GM12801 (cell line): ENCODE measurements around the gene MEGF8.

ENCODE experiments used
- TF ChIP-seq, protein P1 (sequence below): IDR thresholded peaks from one replicate; pipeline ENCODE4 v1.5.1; 2011; ENCODE audit warnings: control low read depth; ENCODE audit not compliant: insufficient read length; ENCODE audit errors: extremely low read depth

MEGF8 gene

DNA sequence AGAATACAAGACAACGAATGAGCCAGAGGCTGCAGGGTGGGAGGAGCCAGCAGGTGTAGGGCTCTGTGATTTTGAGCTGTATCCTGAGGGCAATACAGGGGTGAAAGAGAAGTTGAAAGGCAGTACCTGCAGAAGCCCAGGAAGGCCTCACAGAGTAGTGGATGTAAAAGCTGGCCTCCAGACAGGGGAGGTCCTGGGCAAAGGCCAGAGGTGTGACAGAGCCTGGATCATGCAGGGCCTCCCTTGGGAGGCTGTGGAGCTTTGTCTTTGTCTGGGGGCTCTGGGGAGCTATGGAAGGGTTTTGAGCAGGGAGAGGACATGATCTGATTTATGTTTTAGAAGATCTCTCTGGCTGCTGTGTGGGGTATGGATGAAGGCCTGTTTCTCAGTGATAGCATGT lies 2.7 kb downstream of the MEGF8 start:
- TF ChIP-seq, protein P1, sequence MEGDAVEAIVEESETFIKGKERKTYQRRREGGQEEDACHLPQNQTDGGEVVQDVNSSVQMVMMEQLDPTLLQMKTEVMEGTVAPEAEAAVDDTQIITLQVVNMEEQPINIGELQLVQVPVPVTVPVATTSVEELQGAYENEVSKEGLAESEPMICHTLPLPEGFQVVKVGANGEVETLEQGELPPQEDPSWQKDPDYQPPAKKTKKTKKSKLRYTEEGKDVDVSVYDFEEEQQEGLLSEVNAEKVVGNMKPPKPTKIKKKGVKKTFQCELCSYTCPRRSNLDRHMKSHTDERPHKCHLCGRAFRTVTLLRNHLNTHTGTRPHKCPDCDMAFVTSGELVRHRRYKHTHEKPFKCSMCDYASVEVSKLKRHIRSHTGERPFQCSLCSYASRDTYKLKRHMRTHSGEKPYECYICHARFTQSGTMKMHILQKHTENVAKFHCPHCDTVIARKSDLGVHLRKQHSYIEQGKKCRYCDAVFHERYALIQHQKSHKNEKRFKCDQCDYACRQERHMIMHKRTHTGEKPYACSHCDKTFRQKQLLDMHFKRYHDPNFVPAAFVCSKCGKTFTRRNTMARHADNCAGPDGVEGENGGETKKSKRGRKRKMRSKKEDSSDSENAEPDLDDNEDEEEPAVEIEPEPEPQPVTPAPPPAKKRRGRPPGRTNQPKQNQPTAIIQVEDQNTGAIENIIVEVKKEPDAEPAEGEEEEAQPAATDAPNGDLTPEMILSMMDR = no peak

DNA sequence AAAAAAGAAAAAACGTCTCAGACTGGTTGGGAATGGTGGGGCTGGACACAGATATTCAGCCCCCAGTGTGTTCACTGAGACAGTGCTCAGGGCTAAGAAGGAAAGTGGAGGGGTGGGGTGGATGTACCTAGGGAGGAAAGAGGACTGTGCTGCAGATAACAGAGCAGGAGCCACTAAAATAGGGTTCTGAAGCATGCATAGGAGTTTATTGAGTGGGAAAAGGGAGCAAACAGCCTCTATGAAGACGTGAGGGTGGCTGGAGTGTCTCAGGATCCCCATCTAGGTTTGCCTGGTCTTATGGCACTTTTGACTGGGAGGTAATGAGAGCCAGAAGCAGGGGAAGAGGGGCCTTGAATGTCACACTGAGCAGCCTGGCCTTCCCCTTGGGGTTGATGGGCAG lies 3.4 kb downstream of the MEGF8 start:
- TF ChIP-seq, protein P1 = no peak

DNA sequence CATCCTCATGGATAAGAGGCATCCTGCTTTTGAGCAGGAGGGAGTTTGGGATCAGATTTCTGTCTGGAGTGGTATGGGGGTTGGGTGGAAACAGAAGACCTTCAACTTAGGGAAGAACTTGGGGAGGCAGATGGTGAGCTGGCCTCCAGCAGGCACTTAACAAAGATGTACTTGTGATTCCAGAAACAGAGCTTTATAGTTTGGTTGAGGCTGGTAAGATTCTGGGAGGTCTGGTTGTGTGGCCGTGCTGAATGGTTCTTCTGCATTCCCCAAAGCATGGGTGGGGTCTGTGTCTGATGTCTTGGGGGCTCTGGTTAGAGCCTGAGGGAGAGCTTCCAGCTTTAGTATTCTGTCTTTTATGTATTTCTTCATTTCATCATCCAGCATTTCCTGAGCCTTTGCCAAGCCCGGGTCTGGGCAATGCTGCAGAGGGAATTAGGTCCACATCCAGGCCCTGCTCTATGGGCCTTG lies 4.8 kb downstream of the MEGF8 start:
- TF ChIP-seq, protein P1 = no peak

DNA sequence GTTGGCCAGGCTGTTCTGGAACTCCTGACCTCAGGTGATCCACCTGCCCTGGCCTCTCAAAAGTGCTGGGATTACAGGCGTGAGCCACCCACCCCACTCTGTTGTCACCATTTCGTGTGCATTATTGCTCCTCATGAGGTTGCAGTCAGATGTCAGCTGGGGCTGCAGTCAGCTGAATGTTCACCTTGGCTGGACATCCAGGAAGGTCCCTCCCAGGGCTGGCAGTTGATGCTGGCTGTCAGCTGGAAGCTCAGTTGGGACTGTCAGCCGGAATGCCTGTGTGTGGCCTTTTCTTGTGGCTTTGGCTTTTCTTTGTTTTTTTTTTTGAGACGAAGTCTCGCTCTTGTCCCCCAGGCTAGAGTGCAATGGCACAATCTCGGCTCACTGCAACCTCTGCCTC lies 6.6 kb downstream of the MEGF8 start:
- TF ChIP-seq, protein P1 = no peak

DNA sequence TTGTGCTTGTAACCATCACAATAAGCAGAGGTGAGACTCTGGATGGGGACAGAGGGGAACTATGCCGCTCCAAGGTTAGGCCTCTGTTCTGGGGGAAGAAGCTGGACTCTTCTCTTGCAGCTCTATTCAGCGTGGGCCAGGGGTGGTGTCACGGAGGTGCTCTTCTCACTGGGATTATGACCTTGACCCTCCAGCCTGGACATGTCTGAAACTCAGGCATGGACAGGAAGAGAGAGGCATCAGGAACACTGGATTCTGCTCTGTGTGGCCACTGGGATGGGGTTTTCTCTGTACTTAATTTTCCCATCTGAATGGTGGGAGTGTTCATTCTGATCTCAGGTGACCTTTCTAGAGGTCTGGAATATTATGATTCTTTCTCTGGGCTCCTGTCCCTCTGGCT lies 7.6 kb downstream of the MEGF8 start:
- TF ChIP-seq, protein P1 = no peak

DNA sequence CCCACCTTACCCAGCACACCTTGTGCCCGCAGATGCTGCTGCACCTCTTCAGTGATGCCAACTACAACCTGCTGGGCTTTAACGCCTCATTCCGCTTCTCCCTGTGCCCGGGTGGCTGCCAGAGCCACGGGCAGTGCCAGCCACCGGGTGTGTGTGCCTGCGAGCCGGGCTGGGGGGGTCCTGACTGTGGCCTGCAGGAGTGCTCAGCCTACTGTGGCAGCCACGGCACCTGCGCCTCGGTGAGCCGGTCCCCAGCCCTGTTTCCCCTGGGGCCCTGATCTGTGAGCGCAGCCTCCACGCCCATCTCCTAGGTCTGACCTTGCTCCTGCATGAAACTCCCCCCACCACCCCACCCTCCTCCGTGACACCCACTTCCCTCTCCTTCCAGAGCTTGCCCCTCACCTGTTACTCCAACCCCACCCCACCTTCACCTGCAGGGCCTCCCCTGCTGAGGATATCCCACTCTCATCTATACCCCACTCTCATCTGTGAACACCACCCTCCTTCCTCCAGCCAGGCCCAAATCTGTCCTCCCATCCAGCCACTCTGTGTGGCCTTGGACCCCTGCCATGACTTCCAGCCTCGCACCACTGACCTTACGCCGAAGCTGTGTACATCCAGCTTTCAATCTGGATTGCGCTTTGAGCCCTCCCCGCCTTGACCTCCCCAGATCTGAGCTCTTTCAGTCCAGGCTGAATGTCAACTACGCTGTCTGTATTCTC lies 8.7 kb downstream of the MEGF8 start:
- TF ChIP-seq, protein P1 = no peak

DNA sequence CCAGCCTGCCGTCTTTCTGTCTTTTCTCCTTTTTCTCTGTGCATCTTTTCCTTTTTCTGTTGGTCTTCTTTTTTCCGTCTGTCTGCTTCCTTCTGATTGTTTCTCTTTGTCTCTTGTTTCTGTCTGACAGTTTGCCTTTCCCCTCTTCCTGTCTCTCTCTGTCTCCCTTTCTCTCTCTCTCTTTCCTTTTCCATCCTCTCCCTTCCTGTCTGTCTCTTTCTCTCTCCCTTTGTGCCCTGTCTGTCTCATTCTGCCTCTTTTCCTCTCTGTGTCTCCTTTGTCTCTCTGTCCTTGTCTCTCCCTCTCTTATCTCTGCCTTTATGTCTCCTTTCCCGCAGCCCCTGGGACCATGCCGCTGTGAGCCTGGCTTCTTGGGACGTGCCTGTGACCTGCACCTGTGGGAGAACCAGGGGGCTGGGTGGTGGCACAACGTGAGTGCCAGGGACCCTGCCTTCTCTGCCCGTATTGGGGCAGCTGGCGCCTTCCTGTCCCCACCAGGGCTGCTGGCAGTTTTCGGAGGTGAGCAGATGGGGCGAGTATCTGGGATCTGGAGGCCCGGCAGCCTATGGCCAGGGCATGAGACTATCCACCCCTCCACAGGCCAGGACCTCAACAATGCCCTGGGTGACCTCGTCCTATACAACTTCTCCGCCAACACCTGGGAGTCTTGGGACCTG lies 9.4 kb downstream of the MEGF8 start:
- TF ChIP-seq, protein P1 = no peak
